ENCODE data around the gene WNK3.

WNK3 gene

GRCh38 chrX:54237014-54237413 is 120.8 kb downstream of the WNK3 start:
- DNase-seq = no peak

- DNase-seq = no peak
These were observed 127.3 kb downstream of the WNK3 start for GRCh38 chrX:54230435-54231148.

- no peak for DNase-seq
These were observed 134.3 kb downstream of the WNK3 start for GRCh38 chrX:54223581-54223980.

GRCh38 chrX:54213603-54214002 is 144.2 kb downstream of the WNK3 start:
- DNase-seq = no peak

GRCh38 chrX:54208531-54208930 is 149.3 kb downstream of the WNK3 start:
- DNase-seq = no peak

- no peak for DNase-seq
These were observed 159.6 kb downstream of the WNK3 start for GRCh38 chrX:54198262-54198661.

- no peak for DNase-seq
These were observed 162.8 kb downstream of the WNK3 start for GRCh38 chrX:54194982-54195588.

GRCh38 chrX:54193085-54193821 is 164.6 kb downstream of the WNK3 start:
- no peak for DNase-seq

GRCh38 chrX:54184474-54184873 is 173.4 kb downstream of the WNK3 start:
- DNase-seq = no peak

- peak; percentile 37 for DNase-seq
These were observed 174.8 kb downstream of the WNK3 start, which contains the start of gene FAM120C for GRCh38 chrX:54182864-54183613. Gene FAM120C (minus strand): TSS chrX:54183254. CDS start chrX:54183198, 56 bp downstream.

GRCh38 chrX:54182194-54182863 is 175.5 kb downstream of the WNK3 start:
- DNase-seq = peak; percentile 58

GRCh38 chrX:54181202-54181953 is 176.5 kb downstream of the WNK3 start:
- DNase-seq = no peak

GRCh38 chrX:54180403-54180802 is 177.4 kb downstream of the WNK3 start:
- no peak for DNase-seq

- no peak for DNase-seq
These were observed 179.5 kb downstream of the WNK3 start for GRCh38 chrX:54178100-54178940.

- no peak for DNase-seq
These were observed 180.5 kb downstream of the WNK3 start for GRCh38 chrX:54177306-54177705.

- no peak for DNase-seq
These were observed 184.1 kb downstream of the WNK3 start for GRCh38 chrX:54173791-54174190.

GRCh38 chrX:54172455-54172854 is 185.4 kb downstream of the WNK3 start:
- DNase-seq = no peak

- no peak for DNase-seq
These were observed 186.2 kb downstream of the WNK3 start for GRCh38 chrX:54171527-54172250.

GRCh38 chrX:54171091-54171490 is 186.8 kb downstream of the WNK3 start:
- DNase-seq = no peak

- DNase-seq = no peak
These were observed 190.9 kb downstream of the WNK3 start for GRCh38 chrX:54166915-54167314.
